ENCODE data around the gene ANKRD13A. TPM values are rescaled to one million over a fixed set of nuclear protein-coding genes. Genes with fewer than 3 reads are reported as not detected.

The ANKRD13A gene
- total RNA-seq, 1 experiment from 2014 or later, result 19.9 TPM

- no peaks in the 10 kb centered on the region for H3K27me3 ChIP-seq (ENCODE audit: insufficient read depth, low read length)
- peaks cover 0 to 5% of the 10 kb centered on the region in 2 experiments; a peak in 2 of 4 replicates for H3K36me3 ChIP-seq (ENCODE audit: control insufficient read depth in 1 of 2, insufficient read depth in 2 of 2, low read length in 2 of 2)
- ChIA-PET POLR2A (no interaction called here), CTCF (no interaction called here), RAD21 (ENCODE audit: low non-redundant PET in 1 of 2, low total read pairs in 2 of 2, uncharacterized antibody in 2 of 2, unreplicated experiment in 2 of 2) (no interaction called here)
- H2AFZ ChIP-seq (ENCODE audit: low read depth, low read length, poor library complexity, severe bottlenecking), result no peak overlapping the region
- ATAC-seq (no peak), DNase-seq (ENCODE audit: low read depth, low spot score) (no peak)
- TF ChIP-seq SIN3A (IDR thresholded peaks at IDR 0.05; ENCODE audit: low read depth) (no peak), POLR2AphosphoS5 (IDR thresholded peaks at IDR 0.05; ENCODE audit: low read depth, low read length) (no peak)
- no peaks in the 10 kb centered on the region for H3K9me3 ChIP-seq (ENCODE audit: control insufficient read depth in 1 of 2, insufficient read depth in 1 of 2, low read depth in 1 of 2, low read length in 2 of 2)
- intact Hi-C loops (cut with micrococcal nuclease), result no loop called here
- no peaks in the 10 kb centered on the region for H4K20me1 ChIP-seq (ENCODE audit: insufficient read depth)
- H3K4me3 ChIP-seq (replicated peaks in 1 of 2; ENCODE audit: low read depth in 1 of 2, low read length in 2 of 2), result no peak overlapping the region
- peaks cover 4 to 7% of the 10 kb centered on the region in 2 experiments; a peak in 2 of 4 replicates for H3K4me1 ChIP-seq (ENCODE audit: control insufficient read depth in 1 of 2, insufficient read depth in 2 of 2, low read length in 2 of 2)
- no peaks in the 10 kb centered on the region for H3K79me2 ChIP-seq (ENCODE audit: insufficient read depth, low read length)
- H3K4me2 ChIP-seq (ENCODE audit: low read length), result no peak overlapping the region
- H3K27ac ChIP-seq (ENCODE audit: low read depth, low read length), result no peak overlapping the region
- no peak overlapping the region for H3K9ac ChIP-seq (ENCODE audit: low read length)
- H3K9me2 ChIP-seq (ENCODE audit: insufficient read depth), result no peaks in the 10 kb centered on the region
- BruUV-seq (replicated peaks), result no TSS peak
These were observed 29.1 kb downstream of the ANKRD13A start for GRCh38 chr12:110028323-110028722.

GRCh38 chr12:110029290-110029815, 30.1 kb downstream of the ANKRD13A start:
- H3K9me2 ChIP-seq (ENCODE audit: insufficient read depth), result no peaks in the 10 kb centered on the region
- H3K36me3 ChIP-seq (ENCODE audit: control insufficient read depth in 1 of 2, insufficient read depth in 2 of 2, low read length in 2 of 2), result peaks cover 0 to 5% of the 10 kb centered on the region in 2 experiments; a peak in 2 of 4 replicates
- no peak overlapping the region for H3K4me2 ChIP-seq (ENCODE audit: low read length)
- TF ChIP-seq, protein P1, sequence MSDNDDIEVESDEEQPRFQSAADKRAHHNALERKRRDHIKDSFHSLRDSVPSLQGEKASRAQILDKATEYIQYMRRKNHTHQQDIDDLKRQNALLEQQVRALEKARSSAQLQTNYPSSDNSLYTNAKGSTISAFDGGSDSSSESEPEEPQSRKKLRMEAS (IDR thresholded peaks at IDR 0.05), result no peak
- no peak overlapping the region for H3K4me3 ChIP-seq (replicated peaks in 1 of 2; ENCODE audit: low read depth in 1 of 2, low read length in 2 of 2)
- ChIA-PET RAD21 (ENCODE audit: low non-redundant PET in 1 of 2, low total read pairs in 2 of 2, uncharacterized antibody in 2 of 2, unreplicated experiment in 2 of 2) (no interaction called here), CTCF (no interaction called here), POLR2A (no interaction called here)
- H3K4me1 ChIP-seq (ENCODE audit: control insufficient read depth in 1 of 2, insufficient read depth in 2 of 2, low read length in 2 of 2), result peaks cover 4 to 6% of the 10 kb centered on the region in 2 experiments; a peak in 2 of 4 replicates
- H3K9me3 ChIP-seq (ENCODE audit: control insufficient read depth in 1 of 2, insufficient read depth in 1 of 2, low read depth in 1 of 2, low read length in 2 of 2), result no peaks in the 10 kb centered on the region
- intact Hi-C loops (cut with micrococcal nuclease), result no loop called here
- H3K27me3 ChIP-seq (ENCODE audit: insufficient read depth, low read length), result no peaks in the 10 kb centered on the region
- DNase-seq (ENCODE audit: low read depth, low spot score) (no peak), ATAC-seq (no peak)
- no peaks in the 10 kb centered on the region for H3K79me2 ChIP-seq (ENCODE audit: insufficient read depth, low read length)
- H4K20me1 ChIP-seq (ENCODE audit: insufficient read depth), result no peaks in the 10 kb centered on the region
- H3K27ac ChIP-seq (ENCODE audit: low read depth, low read length), result no peak overlapping the region
- H2AFZ ChIP-seq (ENCODE audit: low read depth, low read length, poor library complexity, severe bottlenecking), result no peak overlapping the region
- BruUV-seq (replicated peaks), result no TSS peak
- H3K9ac ChIP-seq (ENCODE audit: low read length), result no peak overlapping the region
